NCI-H2196 treated with DMSO at 0.1 percent for 48 hours (cell line): ENCODE measurements around the gene CDH11.

Experiments used
- DNase-seq: peaks from one replicate; lab custom pipeline; 2025; ENCODE audit not compliant: unreplicated experiment; lab: John Stamatoyannopoulos, UW

The CDH11 gene

GRCh38 chr16:65117811-65118448, 3.9 kb downstream of the CDH11 start:
- peak; percentile 30 for DNase-seq

- no peak for DNase-seq
Observed at GRCh38 chr16:65116818-65117430, 4.9 kb downstream of the CDH11 start.

DNA sequence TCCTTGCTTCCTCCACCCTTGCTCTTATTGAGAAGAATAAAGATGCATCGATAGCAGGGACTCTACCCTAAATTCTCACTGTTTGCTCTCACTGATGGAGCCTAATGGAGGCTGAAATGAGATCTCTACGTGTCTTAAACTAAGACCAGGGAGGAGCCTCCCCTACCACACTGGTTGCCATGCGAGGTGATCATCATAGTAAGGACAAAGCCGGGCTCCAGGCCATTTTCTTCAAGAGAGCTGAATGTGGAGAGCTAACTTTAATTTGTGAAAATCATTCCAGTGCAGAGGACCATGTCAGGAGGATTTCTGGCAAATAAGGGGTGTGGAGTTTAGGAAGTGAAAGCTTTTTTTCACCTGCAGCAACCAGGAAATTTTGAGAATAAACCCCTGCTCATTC, 5.6 kb downstream of the CDH11 start:
- no peak for DNase-seq

GRCh38 chr16:65114527-65114926, 7.3 kb downstream of the CDH11 start:
- DNase-seq: no peak

- DNase-seq: no peak
Observed at GRCh38 chr16:65113441-65113840, 8.4 kb downstream of the CDH11 start.

DNA sequence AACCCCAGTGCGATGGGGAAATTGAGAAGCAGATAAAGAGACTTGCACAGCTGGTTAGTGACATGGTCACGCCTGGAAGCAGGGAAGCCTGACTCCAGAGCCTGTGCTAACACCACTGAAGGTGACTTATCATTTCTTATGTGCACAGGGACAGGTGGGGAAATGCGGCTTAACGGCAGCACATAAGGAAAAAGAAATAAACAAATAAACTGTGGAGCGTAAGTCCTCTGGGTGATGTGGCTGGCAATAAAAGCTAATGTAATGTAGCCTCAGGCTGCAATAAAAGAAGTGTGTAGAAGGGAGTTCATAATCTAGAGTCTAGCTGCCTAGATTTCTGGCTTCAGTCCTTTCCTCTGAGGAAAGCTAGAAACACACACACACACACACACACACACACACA, 10.6 kb downstream of the CDH11 start:
- no peak for DNase-seq

DNA sequence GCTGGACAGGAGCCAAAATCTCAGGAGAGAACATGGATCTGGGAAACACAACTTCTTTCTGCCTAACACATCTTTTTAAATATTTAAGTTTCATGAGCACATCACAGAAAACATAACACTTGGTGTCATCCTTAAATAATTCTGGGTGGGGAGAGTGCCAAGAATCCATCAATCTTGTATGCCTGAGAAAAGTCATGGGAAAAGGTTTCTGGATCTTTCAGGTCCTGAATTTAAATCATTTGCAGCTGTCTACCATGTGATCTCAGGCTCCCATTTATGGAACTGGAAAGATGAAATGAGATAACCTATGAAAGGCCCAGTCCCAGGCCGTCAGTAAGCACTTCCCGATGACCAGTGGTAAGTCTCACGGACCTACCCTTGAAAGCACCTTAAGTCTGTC, 15.1 kb downstream of the CDH11 start:
- no peak for DNase-seq

- no peak for DNase-seq
Observed at GRCh38 chr16:65105171-65105570, 16.7 kb downstream of the CDH11 start.

DNA sequence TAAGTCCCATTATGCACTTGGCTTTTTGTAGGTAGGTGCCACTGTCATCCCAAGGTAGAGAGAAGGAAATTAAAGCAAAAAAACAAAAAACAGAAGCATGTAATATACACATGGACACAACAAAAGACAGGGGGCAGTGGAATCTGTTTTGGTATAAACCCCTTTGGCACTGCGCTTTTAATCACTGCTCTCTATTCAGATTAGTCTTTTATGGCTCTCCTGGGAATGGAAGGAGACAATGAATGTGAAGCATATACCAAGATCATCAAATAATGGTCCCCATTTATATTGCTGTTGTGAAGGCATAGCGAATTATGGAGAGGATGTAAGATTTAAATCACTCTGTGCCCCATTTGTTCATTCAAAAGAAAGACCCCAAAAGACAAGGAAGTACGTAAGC, 17.4 kb downstream of the CDH11 start:
- no peak for DNase-seq

DNA sequence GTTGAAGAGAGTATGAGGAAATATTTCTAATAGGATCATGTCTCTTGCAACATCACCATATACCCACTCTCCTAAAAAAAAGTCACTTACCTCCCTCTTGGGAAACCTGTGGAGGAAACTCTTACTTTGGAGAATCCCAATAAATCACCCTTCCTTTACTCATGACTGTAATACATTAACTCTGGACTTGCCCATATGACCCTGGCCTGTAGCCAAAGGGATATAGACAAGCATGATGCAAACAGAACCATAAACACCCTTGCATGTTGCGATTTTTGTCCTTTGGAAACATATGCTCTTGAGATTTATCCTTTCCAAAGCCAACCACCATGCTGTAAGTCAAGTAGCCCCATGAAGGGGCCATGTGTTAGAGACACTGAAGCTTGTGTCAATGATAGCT, 19.5 kb downstream of the CDH11 start:
- no peak for DNase-seq

- no peak for DNase-seq
Observed at GRCh38 chr16:65101009-65101408, 20.9 kb downstream of the CDH11 start.

DNA sequence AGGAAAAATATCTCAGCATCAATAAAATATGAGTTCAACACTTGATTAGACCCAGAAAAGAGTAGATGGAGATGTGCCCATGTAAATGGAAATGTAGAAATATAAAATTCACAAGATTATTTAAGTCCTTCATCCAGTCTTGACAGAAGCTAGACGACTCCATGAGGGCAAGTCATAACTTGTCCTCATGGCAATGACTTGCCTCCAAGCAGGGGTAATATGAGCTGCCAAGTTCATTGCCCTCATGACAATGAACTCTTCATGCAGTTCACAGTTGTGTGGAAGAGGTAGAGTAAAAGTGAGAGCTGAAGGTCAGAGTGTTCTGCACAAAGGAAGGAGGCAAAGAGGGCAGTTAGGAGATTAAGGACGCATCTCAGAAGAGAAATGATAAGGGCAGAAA, 22.3 kb downstream of the CDH11 start:
- DNase-seq: no peak

- DNase-seq: no peak
Observed at GRCh38 chr16:65098916-65099315, 22.9 kb downstream of the CDH11 start.

DNA sequence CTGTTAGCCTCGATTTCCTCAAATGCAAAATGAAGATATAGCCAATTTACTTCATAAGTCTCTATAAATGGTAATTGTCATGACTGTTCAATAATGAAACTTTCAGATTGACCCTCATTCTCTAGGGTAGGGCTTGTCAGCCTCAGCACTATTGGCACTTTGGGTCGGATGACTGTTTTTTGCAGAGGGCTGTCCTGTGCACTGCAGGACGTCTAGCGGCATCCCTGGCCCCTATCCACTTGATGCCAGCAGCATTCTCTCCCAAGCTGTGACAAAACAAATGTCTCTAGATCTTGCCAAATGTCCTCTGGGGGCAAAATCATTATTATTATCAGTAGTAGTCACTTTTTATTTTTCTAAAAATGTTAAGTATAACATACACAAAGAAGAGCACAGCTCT, 24.6 kb downstream of the CDH11 start:
- DNase-seq: no peak

- DNase-seq: no peak
Observed at GRCh38 chr16:65095906-65096305, 26.0 kb downstream of the CDH11 start.

DNA sequence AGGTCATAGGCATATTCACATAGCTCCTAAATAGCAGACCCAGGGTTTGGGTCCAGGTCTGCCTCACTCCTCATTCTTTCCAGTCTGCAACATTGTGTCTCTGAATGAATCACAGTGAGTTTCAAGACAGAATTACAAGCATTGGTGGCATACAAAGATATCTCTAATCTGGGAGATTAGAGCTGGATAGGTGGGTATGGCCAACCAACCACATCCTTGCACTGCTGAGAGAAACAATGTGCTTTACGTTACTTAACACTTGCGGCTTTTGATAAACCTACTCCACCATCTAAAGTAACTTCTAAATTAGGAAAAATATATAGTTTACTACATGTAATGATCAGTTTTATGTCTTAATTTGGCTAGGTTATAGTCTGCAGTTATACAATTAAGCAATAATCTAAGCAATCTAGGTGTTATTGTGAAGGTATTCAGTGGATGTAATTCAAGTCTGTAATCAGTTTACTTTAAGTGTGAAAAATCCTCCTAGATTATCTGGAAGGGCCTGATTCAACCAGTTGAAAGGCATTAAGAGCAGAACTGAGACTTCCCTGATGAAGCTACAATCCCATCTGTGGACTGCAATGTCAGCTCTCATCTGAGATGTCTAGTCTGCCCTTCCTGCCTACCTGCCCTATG, 26.7 kb downstream of the CDH11 start:
- DNase-seq: no peak

DNA sequence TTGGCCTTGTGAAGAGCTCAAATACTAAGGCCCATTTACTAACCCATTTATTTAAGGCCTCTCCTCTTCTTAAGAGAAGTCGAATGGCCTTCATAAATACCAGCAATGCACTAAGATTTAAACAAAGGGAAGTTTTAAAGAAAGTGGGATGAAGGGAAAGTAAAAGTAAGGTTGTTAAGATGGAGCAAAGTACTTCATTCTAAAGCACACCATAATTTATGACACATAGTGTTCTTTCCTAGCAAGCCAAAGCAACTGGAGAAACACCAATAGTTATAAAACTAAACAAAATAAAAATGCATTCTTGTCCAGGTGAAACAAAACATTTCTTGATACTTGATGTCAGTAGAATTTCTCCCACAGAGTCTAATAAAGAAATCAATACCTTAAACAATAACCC, 27.9 kb downstream of the CDH11 start:
- DNase-seq: no peak

DNA sequence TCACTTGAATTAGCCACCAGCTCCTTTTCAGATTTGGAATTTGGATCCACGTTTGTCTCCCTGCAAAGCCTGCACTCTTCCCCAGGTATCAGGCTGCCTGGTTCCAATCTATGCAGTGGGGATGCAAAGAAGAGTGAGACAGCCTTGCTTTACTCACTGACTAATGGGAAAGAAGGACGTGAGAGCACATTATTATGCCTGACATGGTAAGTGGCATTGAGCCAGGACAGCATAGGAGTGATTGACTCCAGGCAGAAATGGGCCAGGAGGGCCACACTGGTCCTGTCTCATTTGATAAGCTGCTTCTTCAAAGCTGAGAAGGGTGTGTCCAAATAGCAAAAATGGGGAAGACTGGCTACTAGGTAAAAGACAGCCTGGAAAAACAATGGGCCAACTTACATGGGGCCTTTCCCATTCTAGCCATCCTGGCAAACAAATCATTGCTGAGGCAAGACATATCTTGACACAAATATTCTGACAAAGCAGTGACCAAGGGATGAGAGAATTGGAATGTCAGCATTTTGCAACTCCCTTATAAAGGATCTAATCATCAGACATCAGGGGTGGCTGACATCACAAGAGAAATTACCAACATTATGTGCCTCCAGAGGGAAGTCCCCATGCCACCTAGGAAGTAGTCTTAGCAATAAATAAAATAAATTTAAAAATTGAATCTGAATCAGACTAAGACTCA, 38.6 kb downstream of the CDH11 start:
- no peak for DNase-seq

- DNase-seq: no peak
Observed at GRCh38 chr16:65079549-65079948, 42.3 kb downstream of the CDH11 start.

DNA sequence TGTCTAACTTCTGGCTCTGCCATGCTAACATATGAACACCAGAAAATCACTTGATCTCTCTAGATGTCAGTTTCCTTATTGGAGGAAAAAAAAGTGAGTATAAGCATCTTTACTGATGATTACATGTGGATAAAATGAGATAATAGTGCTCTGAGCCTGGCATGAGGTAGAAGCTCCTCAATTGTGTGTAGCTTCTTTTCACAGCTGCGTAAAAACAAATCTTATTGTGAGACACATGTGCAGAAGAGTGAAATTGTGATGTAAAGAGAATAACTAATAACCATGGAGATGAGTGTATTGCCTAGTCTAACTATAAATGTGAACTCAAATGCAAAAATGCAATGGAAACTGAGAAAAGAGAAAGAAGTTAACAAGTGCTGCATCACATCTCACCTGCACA, 44.7 kb downstream of the CDH11 start:
- no peak for DNase-seq

- DNase-seq: no peak
Observed at GRCh38 chr16:65075877-65076276, 46.0 kb downstream of the CDH11 start.
